Vagina (tissue), 2 donors: Measurements from ENCODE around the gene ATP6V1A.
"Not testable (repeated sequence)": the region's sequence is repeated elsewhere in the genome, so short reads cannot be mapped to it uniquely, and the experiment has no call there.

Experiments
- CTCF ChIP-seq, 3 experiments: fragments of 450-650 bp in 2 of 3; fragments of 200-600 bp in 1 of 3; sonication (generic) in 1 of 3; IDR thresholded peaks; one replicate each; pipeline ENCODE4 v1.5.1; 2017 to 2019; ENCODE audit warnings: antibody characterized with exemption in 3 of 3, mild to moderate bottlenecking in 2 of 3, moderate library complexity in 2 of 3
- POLR2A ChIP-seq, 2 donors: fragments of 450-650 bp; IDR thresholded peaks; one replicate each; pipeline ENCODE4 v1.6.1; 2017; ENCODE audit warnings: antibody characterized with exemption in 2 of 2, mild to moderate bottlenecking in 2 of 2, moderate library complexity in 2 of 2

DNA sequence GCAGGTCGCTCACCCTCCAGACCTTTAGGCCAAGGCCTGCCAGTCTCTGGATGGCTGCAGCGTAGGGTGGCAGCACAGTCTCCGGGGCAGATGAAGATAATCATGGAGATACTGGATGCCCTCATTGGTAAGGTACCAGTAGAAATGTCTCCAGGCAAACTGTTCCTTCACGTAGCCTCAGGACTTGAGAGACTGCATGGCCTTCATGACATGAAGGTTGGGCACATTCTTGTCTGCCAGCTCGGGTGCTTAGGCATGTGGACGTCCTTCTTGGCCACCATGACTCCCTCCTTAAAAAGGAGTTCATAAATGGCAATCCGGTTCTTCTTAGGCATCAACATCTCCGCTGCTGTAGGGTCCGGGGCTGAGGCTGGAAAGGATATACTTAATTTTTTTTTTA, 103.6 kb downstream of the ATP6V1A start:
- TF ChIP-seq CTCF, POLR2A (IDR thresholded peaks at IDR 0.05): not testable (repeated sequence)
